Measurements from ENCODE around the gene TAGLN.

GRCh38 chr11:117193130-117194020 is 5.8 kb upstream of the TAGLN start:
- TF ChIP-seq POLR2A (IDR thresholded peaks at IDR 0.05; ENCODE audit: low read depth, low read length) (no peak), POLR2AphosphoS5 (IDR thresholded peaks at IDR 0.05; ENCODE audit: low read depth, low read length) (no peak), TAF1 (IDR thresholded peaks at IDR 0.05; ENCODE audit: borderline replicate concordance, low read depth, low read length) (no peak)

Measured in GM12892 (cell line).